GM18951 (cell line): ENCODE data around the gene ZNF432.
"Not testable (repeated sequence)": the region's sequence is repeated elsewhere in the genome, so short reads cannot be mapped to it uniquely, and the experiment has no call there.

Source experiments
- POLR2A ChIP-seq: IDR thresholded peaks from 4 replicates; pipeline ENCODE4 v1.6.1; 2011; ENCODE audit warnings: mild to moderate bottlenecking; ENCODE audit not compliant: insufficient read length, insufficient read depth; ENCODE audit errors: extremely low read depth
- in situ Hi-C: fragments of 300-500 bp; cut with MboI; formaldehyde crosslinking; loops from one replicate; pipeline ENCODE4 v1.12.0; 2022; ENCODE audit warnings: low sequenced_read_pairs, mixed read lengths, inconsistent platforms; ENCODE audit not compliant: unreplicated experiment

The ZNF432 gene

DNA sequence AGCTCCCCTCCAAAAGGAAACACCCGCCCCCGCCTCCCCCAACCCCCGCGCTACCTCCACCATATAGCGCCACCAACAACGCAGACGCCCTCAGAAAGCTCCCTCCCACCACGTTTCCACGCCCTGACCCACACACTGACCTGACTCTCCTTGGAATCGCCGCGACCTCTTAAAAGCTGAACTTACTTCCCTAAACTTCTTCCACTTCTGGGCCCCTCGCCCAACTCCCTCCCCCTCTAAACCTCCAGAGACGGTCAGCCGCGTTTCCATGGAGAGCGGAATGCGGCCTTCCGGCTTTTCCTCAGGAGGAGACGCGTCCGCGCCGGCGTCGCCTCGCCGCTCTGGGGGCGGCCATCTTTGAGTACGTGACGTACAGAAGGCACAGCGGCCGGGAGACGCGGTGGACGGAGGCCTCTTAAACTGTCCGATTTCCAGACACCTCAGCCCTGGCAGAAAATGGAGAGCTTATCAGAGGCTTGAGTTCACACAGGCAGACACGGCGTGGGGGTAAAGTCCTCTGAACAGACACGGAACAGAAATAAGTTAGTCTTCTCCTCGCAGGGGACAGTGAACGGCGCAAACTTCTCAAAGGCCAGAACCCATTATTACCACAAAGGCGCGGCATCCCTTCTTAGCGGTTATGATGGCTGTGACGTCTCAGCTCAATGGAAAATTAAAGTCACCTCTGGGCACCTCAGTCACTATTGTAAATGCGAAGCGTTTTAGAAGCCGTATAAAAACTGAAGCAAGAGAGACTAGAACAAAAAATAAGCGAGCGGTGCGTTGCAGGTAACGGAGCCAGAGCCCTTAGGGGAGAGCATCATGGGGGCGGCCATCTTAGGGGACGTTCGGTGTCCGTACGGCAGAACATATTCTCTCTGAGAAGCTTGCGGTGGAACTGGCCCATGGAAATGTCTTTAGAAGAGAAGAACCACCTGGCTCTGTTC is at the start of gene ZNF432:
Gene ZNF432 (minus strand): TSS at position 284 of the 947 bp plus-strand sequence. CDS start 1,970 bp downstream, outside the sequence.
- in situ Hi-C loops, result no loop called here
- peak; percentile 45 for TF ChIP-seq POLR2A

- in situ Hi-C loops, result not testable (repeated sequence)
These were observed 47.8 kb upstream of the ZNF432 start for GRCh38 chr19:52096416-52096815.

GRCh38 chr19:52095172-52096014 is 46.8 kb upstream of the ZNF432 start, which contains the start of gene ZNF841:
TSS of gene ZNF841 (minus strand) at chr19:52095765. CDS start at chr19:52084801, 10,964 bp downstream.
- in situ Hi-C loops, result no loop called here
- TF ChIP-seq POLR2A, result peak; percentile 79

DNA sequence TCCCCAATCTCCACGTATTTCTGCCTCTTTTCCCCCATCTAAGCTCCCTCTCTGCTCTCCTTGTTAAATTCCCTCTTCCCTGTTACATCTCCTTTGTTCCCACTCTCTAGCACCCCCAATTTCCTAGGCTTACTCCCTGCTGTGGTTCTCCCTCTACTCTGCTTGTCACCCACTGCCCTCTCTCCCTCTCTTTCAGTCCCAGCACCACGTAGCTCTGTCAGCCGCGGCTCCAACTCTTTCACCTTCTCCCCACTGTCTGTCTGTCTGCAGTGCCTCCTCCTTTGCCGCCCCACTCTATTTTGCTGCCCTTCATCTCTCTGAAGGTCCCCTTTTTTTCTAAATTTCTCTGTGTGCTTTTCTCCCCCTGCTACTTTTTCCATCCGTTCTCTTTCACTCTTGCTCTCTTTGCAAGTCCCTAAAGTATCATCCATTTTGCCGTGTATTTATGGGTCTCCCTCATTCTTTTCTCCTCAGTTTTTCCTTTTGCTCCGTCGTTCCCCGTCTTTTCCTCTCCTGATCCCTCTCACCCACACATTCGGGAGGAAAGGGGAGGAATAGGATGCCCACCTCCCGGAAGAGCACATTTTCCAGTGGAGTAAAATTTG is 46.0 kb upstream of the ZNF432 start:
- no peak for TF ChIP-seq POLR2A
- in situ Hi-C loops, result no loop called here

DNA sequence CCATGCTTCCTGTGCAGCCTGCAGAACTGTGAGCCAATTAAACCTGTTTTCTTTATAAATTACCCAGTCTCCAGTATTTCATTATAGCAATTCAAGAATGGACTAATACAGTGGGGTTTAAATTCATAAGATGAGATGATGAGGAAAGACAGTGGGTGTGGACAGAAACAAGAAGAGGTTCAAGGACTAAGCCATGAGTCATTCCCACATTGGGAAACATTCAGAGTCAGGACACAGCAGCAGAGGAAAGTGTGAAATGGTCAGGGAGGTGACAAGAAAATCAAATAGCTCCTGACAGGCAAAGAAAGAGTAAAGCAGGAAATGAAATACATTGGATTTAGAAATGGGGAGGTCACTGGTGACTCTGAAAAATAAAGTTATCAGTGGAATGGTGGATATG is 37.8 kb upstream of the ZNF432 start:
- no peak for TF ChIP-seq POLR2A
- in situ Hi-C loops, result no loop called here

DNA sequence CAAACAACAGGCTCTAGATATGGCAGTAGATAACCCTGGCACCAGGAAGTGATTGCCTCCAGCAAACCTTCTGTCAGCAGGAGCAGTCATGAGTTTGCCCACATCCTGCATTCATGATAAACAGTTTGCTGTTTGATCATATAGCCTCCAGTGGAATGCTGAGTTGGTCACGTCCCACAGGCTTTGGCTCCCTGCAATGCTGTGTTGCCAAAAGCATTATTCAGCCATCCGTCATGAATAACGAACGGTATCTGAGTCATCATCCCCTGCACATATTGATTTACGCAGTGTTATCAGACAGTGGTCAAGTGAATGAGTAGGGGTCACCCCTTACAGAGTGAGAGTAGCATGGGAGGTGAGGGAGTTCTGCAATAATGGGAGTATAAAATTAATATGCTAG is 21.9 kb upstream of the ZNF432 start:
- in situ Hi-C loops, result no loop called here
- no peak for TF ChIP-seq POLR2A

DNA sequence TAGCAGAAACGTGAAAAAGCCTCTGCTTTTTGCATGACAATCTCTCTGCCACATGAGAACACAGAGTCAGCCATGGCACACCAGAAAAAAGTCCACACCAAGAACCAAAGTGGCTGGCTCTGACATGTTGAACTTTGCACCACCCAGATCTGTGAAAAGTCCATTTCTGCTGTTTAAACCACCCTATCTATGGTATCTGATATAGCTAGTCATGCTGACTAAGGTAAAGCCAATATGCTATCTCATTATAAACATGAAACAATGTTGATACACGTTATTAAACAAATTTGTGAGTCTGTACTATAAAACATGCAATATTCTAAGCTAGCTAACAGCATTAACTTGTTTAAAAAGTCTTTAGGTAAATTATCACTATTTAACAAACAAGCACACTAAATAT is 21.0 kb upstream of the ZNF432 start:
- TF ChIP-seq POLR2A, result no peak
- in situ Hi-C loops, result no loop called here

GRCh38 chr19:52066258-52066863 is 17.7 kb upstream of the ZNF432 start:
- no peak for TF ChIP-seq POLR2A
- in situ Hi-C loops, result no loop called here

GRCh38 chr19:52065399-52065798 is 16.8 kb upstream of the ZNF432 start:
- in situ Hi-C loops, result no loop called here
- TF ChIP-seq POLR2A, result no peak

DNA sequence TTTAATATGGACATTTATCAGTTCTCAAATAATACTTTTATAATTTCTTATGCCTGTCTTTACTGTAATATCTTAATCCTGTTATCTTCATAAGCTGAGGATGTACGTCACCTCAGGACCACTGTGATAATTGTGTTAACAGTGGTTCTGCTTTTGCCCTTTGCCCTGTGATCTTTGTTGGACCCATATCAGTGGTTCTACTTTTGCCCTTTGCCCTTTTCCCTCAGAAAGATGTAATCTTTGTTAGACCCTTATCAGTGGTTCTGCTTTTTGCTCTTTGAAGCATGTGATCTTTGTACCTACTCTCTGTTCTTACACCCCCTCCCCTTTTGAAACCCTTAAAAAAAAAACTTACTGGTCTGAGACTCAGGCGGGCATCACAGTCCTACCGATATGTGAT is 7.8 kb upstream of the ZNF432 start:
- in situ Hi-C loops, result not testable (repeated sequence)

GRCh38 chr19:52051736-52052135 is 3.1 kb upstream of the ZNF432 start:
- in situ Hi-C loops, result not testable (repeated sequence)

DNA sequence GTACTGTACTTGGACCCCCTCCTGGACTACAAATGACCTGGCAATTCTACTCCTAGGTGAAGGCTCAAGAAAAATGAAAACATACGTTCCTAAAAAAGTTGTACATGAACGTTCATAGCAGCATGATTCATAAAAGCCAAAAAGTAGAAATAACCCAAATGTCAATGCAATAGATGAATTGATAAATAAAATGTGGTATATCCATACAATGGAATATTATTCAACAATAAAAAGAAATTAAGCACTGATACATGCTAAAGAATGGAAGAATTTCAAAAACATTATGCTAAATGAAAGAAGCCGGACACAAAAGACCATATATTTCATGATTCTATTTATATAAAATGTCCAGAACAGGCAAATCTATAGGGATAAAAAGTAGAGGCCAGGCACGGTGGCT is 9.5 kb downstream of the ZNF432 start:
- no peak for TF ChIP-seq POLR2A
- in situ Hi-C loops, result no loop called here
